Sigmoid colon (tissue), 7 donors: ENCODE measurements around the gene ARAF. TPM values are rescaled to one million over a fixed set of nuclear protein-coding genes. Genes with fewer than 3 reads are reported as not detected.

Experiments
- DNase-seq: peaks from one replicate; pipeline ENCODE4 v3.0.0-alpha.2; 2019
- H3K27ac ChIP-seq, 4 donors: fragments of 200-600 bp; sonication (generic); one replicate each; pipeline ENCODE4 v1.5.1; 2016 to 2019; ENCODE audit warnings: mild to moderate bottlenecking in 1 of 4
- H3K27me3 ChIP-seq, 3 donors: fragments of 200-600 bp; sonication (generic); one replicate each; pipeline ENCODE4 v1.5.1; 2019; ENCODE audit warnings: mild to moderate bottlenecking in 1 of 3
- H3K36me3 ChIP-seq, 4 donors: fragments of 200-600 bp; sonication (generic); one replicate each; pipeline ENCODE4 v1.5.1; 2016 to 2019
- H3K4me1 ChIP-seq, 4 donors: fragments of 200-600 bp; sonication (generic); one replicate each; pipeline ENCODE4 v1.5.1; 2017 to 2019
- H3K4me3 ChIP-seq, 4 donors: fragments of 200-600 bp; sonication (generic); one replicate each; pipeline ENCODE4 v1.5.1; 2017 to 2019; ENCODE audit warnings: mild to moderate bottlenecking in 2 of 4, moderate library complexity in 1 of 4
- H3K9me3 ChIP-seq, 4 donors: fragments of 200-600 bp in 3 of 4; sonication (generic) in 3 of 4; one replicate each; pipeline versions ENCODE4 v1.5.1 to v1.6.1; 2013 to 2019
- CTCF ChIP-seq, 4 experiments: fragments of 450-650 bp in 3 of 4; fragments of 200-600 bp in 1 of 4; IDR thresholded peaks; one replicate each; pipeline ENCODE4 v1.5.1; 2016 to 2019; ENCODE audit warnings: antibody characterized with exemption in 4 of 4, mild to moderate bottlenecking in 3 of 4, moderate library complexity in 2 of 4
- EP300 ChIP-seq, 4 donors: sonication (generic); formaldehyde crosslinking; IDR thresholded peaks; one replicate each; pipeline ENCODE4 v1.6.1; 2017; ENCODE audit warnings: antibody characterized with exemption in 4 of 4
- POLR2A ChIP-seq, 2 donors: fragments of 450-650 bp; IDR thresholded peaks; one replicate each; pipeline ENCODE4 v1.6.1; 2016; ENCODE audit warnings: antibody characterized with exemption in 2 of 2, mild to moderate bottlenecking in 2 of 2, moderate library complexity in 2 of 2
- POLR2AphosphoS5 ChIP-seq, 4 donors: sonication (generic); formaldehyde crosslinking; IDR thresholded peaks; one replicate each; pipeline ENCODE4 v1.6.1; 2017; ENCODE audit warnings: antibody characterized with exemption in 4 of 4
- WGBS, 2 donors: extraction: QIAGEN DNeasy Blood & Tissue Kit; methylation state at CpG; one replicate each; pipeline ENCODE4 v1.1.7; 2013; 5-methylcytosine and 5-hydroxymethylcytosine counted together
- intact Hi-C: fragments of 100-400 bp; cut with DNase I; formaldehyde crosslinking; loops from one replicate; pipeline ENCODE4 v1.15.1; 2023
- polyA plus RNA-seq, 3 donors: library from polyadenylated mRNA; stranded (reverse); fragments of 200-250 nt; gene quantifications; one replicate each; pipeline ENCODE4 v1.2.3, GENCODE V29; 2013
- total RNA-seq, 4 donors: library from RNA; depleted of rRNA; stranded (reverse); fragments of >200 nt; gene quantifications; one replicate each; pipeline ENCODE4 v1.1.0, GENCODE V29; 2016
- donor health status: healthy with polysubstance abuse.
- donor health status: Bipolar disorder and iron deficiency.
- donor health status: healthy.

ARAF gene
- total and polyA plus RNA-seq, 7 donors, result 25.7 to 57.8 (median 30.3) TPM

- intact Hi-C loops, result no loop called here
Observed at GRCh38 chrX:47574076-47574546, 13.1 kb downstream of the ARAF start.

GRCh38 chrX:47574547-47575301 lies 13.7 kb downstream of the ARAF start:
- peaks cover 0 to 3% (median 0%) of the 10 kb centered on the region in 3 donors for H3K27me3 ChIP-seq
- TF ChIP-seq POLR2A (IDR thresholded peaks at IDR 0.05) (no peak), EP300 (IDR thresholded peaks at IDR 0.05) (no peak), POLR2AphosphoS5 (IDR thresholded peaks at IDR 0.05) (no peak), CTCF (IDR thresholded peaks at IDR 0.05) (no peak)
- no peaks in the 10 kb centered on the region for H3K9me3 ChIP-seq
- H3K4me1 ChIP-seq, result peaks cover 0 to 13% (median 5%) of the 10 kb centered on the region in 4 donors
- peaks cover 0 to 12% (median 3%) of the 10 kb centered on the region in 4 donors for H3K36me3 ChIP-seq
- DNase-seq, result no peak
- peak overlapping the region; percentile 14 to 68 (median 50) for H3K27ac ChIP-seq
- peak overlapping the region in 3 of 4 donors; percentile 26 to 41 (median 34) for H3K4me3 ChIP-seq
- 29 to 38% methylated on average over 27 of the region's 27 CpGs for WGBS, 2 donors
- intact Hi-C loops, result no loop called here

More at GRCh38 chrX:47574076-47574546, 13.1 kb downstream of the ARAF start:
- peaks cover 0 to 3% (median 0%) of the 10 kb centered on the region in 3 donors for H3K27me3 ChIP-seq
- peak overlapping the region in 3 of 4 donors; percentile 26 to 41 (median 34) for H3K4me3 ChIP-seq
- H3K4me1 ChIP-seq, result peaks cover 0 to 13% (median 5%) of the 10 kb centered on the region in 4 donors
- TF ChIP-seq EP300 (IDR thresholded peaks at IDR 0.05) (no peak), POLR2A (IDR thresholded peaks at IDR 0.05) (no peak), CTCF (IDR thresholded peaks at IDR 0.05) (no peak), POLR2AphosphoS5 (IDR thresholded peaks at IDR 0.05) (no peak)
- H3K27ac ChIP-seq, result peak overlapping the region; percentile 14 to 68 (median 50)
- no peak for DNase-seq
- WGBS, 2 donors, result 1 to 7% methylated on average over 41 of the region's 41 CpGs
- H3K9me3 ChIP-seq, result no peaks in the 10 kb centered on the region
- peaks cover 0 to 18% (median 7%) of the 10 kb centered on the region in 4 donors for H3K36me3 ChIP-seq

GRCh38 chrX:47576021-47576898 lies 15.3 kb downstream of the ARAF start:
- intact Hi-C loops, result no loop called here
- WGBS, 2 donors, result 96% methylated on average over 20 of the region's 20 CpGs
- DNase-seq, result no peak

GRCh38 chrX:47577424-47577823 lies 16.4 kb downstream of the ARAF start:
- 61 to 68% methylated on average over 9 of the region's 9 CpGs for WGBS, 2 donors
- no peaks in the 10 kb centered on the region for H3K9me3 ChIP-seq
- H3K4me1 ChIP-seq, result peaks cover 0 to 17% (median 7%) of the 10 kb centered on the region in 4 donors
- no peaks in the 10 kb centered on the region for H3K36me3 ChIP-seq
- peaks cover 0 to 3% (median 0%) of the 10 kb centered on the region in 3 donors for H3K27me3 ChIP-seq
- no peak overlapping the region for H3K4me3 ChIP-seq
- DNase-seq, result no peak
- intact Hi-C loops, result no loop called here
- H3K27ac ChIP-seq, result no peak overlapping the region
- TF ChIP-seq POLR2A (IDR thresholded peaks at IDR 0.05) (no peak), EP300 (IDR thresholded peaks at IDR 0.05) (no peak), CTCF (IDR thresholded peaks at IDR 0.05) (no peak), POLR2AphosphoS5 (IDR thresholded peaks at IDR 0.05) (no peak)

More at GRCh38 chrX:47576021-47576898, 15.3 kb downstream of the ARAF start:
- TF ChIP-seq POLR2AphosphoS5 (IDR thresholded peaks at IDR 0.05), result no peak
- TF ChIP-seq POLR2A (IDR thresholded peaks at IDR 0.05), result no peak
- TF ChIP-seq EP300 (IDR thresholded peaks at IDR 0.05), result no peak
- Histone ChIP-seq H3K36me3 (peaks cover 0 to 3% (median 0%) of the 10 kb centered on the region in 4 donors), H3K9me3 (no peaks in the 10 kb centered on the region), H3K4me3 (no peak overlapping the region), H3K27me3 (peaks cover 0 to 3% (median 0%) of the 10 kb centered on the region in 3 donors), H3K27ac (no peak overlapping the region), H3K4me1 (peaks cover 0 to 13% (median 5%) of the 10 kb centered on the region in 4 donors)
